Stomach (tissue), 4 donors: ENCODE results near the gene RAB41.

Source experiments
- CTCF ChIP-seq, 7 experiments: fragments of 450-650 bp in 4 of 7; fragments of 200-600 bp in 3 of 7; sonication (generic) in 3 of 7; IDR thresholded peaks; one replicate each; pipeline ENCODE4 v1.5.1; 2016 to 2019; ENCODE audit warnings: antibody characterized with exemption in 7 of 7, control low read depth in 2 of 7, mild to moderate bottlenecking in 1 of 7
- POLR2A ChIP-seq, 4 donors: fragments of 450-650 bp; IDR thresholded peaks; one replicate each; pipeline ENCODE4 v1.6.1; 2016; ENCODE audit warnings: antibody characterized with exemption in 4 of 4, control low read depth in 2 of 4, mild to moderate bottlenecking in 1 of 4, moderate library complexity in 1 of 4
- POLR2AphosphoS5 ChIP-seq, 3 donors: sonication (generic); formaldehyde crosslinking; IDR thresholded peaks; one replicate each; pipeline ENCODE4 v1.6.1; 2016; ENCODE audit warnings: antibody characterized with exemption in 3 of 3

- TF ChIP-seq POLR2A (IDR thresholded peaks at IDR 0.05) = no peak
- no peak for TF ChIP-seq POLR2AphosphoS5 (IDR thresholded peaks at IDR 0.05)
- no peak for TF ChIP-seq CTCF (IDR thresholded peaks at IDR 0.05)
Measured at GRCh38 chrX:70322784-70323183, 40.8 kb downstream of the RAB41 start.
